Fibroblast of peridontal ligament (primary cell): ENCODE measurements around the gene C9orf152.
"Not testable (repeated sequence)": the region's sequence is repeated elsewhere in the genome, so short reads cannot be mapped to it uniquely, and the experiment has no call there.

Experiments used
- DNase-seq: peaks from one replicate; pipeline ENCODE4 v3.0.0-alpha.2; 2010; ENCODE audit errors: extremely low read depth

Gene C9orf152

GRCh38 chr9:110208031-110208430 is at the start of gene C9orf152:
C9orf152 (minus strand) TSS chr9:110208159; CDS start chr9:110207579, 580 bp downstream.
- DNase-seq: no peak

- no peak for DNase-seq
Measured at GRCh38 chr9:110257097-110257841, 49.3 kb upstream of the C9orf152 start.

GRCh38 chr9:110256380-110257096 is 48.6 kb upstream of the C9orf152 start, which contains the start of gene TXN:
TXN (minus strand) TSS chr9:110256507; CDS start chr9:110256435, 72 bp downstream.
- DNase-seq: peak; percentile 89

GRCh38 chr9:110255463-110256379 is 47.8 kb upstream of the C9orf152 start:
- no peak for DNase-seq

- DNase-seq: peak; percentile 54
Measured at GRCh38 chr9:110255034-110255462, 47.1 kb upstream of the C9orf152 start.

GRCh38 chr9:110254500-110254899 is 46.5 kb upstream of the C9orf152 start:
- DNase-seq: no peak

GRCh38 chr9:110252509-110253139 is 44.7 kb upstream of the C9orf152 start:
- DNase-seq: no peak

GRCh38 chr9:110251770-110252169 is 43.8 kb upstream of the C9orf152 start:
- not testable (repeated sequence) for DNase-seq

GRCh38 chr9:110251212-110251611 is 43.3 kb upstream of the C9orf152 start:
- no peak for DNase-seq

GRCh38 chr9:110249603-110250002 is 41.6 kb upstream of the C9orf152 start:
- DNase-seq: no peak

GRCh38 chr9:110248361-110248760 is 40.4 kb upstream of the C9orf152 start:
- DNase-seq: no peak

- no peak for DNase-seq
Measured at GRCh38 chr9:110246214-110246613, 38.3 kb upstream of the C9orf152 start.

GRCh38 chr9:110244616-110245015 is 36.7 kb upstream of the C9orf152 start:
- no peak for DNase-seq

GRCh38 chr9:110241858-110242321 is 33.9 kb upstream of the C9orf152 start:
- DNase-seq: no peak

GRCh38 chr9:110241260-110241857 is 33.4 kb upstream of the C9orf152 start:
- DNase-seq: no peak

- DNase-seq: no peak
Measured at GRCh38 chr9:110240198-110240597, 32.2 kb upstream of the C9orf152 start.

- peak; percentile 30 for DNase-seq
Measured at GRCh38 chr9:110228321-110228720, 20.4 kb upstream of the C9orf152 start.

GRCh38 chr9:110224583-110224982 is 16.6 kb upstream of the C9orf152 start:
- DNase-seq: no peak

GRCh38 chr9:110220809-110221208 is 12.8 kb upstream of the C9orf152 start:
- no peak for DNase-seq

- peak; percentile 80 for DNase-seq
Measured at GRCh38 chr9:110217656-110218099, 9.7 kb upstream of the C9orf152 start.
